GM12891 (cell line): ENCODE results near the gene ZNF516.

Source experiments
- POLR2A ChIP-seq: IDR thresholded peaks from 2 replicates; pipeline ENCODE4 v1.6.1; 2011; ENCODE audit warnings: low read depth, low read length, control low read depth
- POLR2AphosphoS5 ChIP-seq: IDR thresholded peaks from 2 replicates; pipeline ENCODE4 v1.6.1; 2011; ENCODE audit warnings: low read depth, low read length, control low read depth
- TAF1 ChIP-seq: IDR thresholded peaks from 2 replicates; pipeline ENCODE4 v1.6.1; 2011; ENCODE audit warnings: low read depth, low read length, control low read depth

DNA sequence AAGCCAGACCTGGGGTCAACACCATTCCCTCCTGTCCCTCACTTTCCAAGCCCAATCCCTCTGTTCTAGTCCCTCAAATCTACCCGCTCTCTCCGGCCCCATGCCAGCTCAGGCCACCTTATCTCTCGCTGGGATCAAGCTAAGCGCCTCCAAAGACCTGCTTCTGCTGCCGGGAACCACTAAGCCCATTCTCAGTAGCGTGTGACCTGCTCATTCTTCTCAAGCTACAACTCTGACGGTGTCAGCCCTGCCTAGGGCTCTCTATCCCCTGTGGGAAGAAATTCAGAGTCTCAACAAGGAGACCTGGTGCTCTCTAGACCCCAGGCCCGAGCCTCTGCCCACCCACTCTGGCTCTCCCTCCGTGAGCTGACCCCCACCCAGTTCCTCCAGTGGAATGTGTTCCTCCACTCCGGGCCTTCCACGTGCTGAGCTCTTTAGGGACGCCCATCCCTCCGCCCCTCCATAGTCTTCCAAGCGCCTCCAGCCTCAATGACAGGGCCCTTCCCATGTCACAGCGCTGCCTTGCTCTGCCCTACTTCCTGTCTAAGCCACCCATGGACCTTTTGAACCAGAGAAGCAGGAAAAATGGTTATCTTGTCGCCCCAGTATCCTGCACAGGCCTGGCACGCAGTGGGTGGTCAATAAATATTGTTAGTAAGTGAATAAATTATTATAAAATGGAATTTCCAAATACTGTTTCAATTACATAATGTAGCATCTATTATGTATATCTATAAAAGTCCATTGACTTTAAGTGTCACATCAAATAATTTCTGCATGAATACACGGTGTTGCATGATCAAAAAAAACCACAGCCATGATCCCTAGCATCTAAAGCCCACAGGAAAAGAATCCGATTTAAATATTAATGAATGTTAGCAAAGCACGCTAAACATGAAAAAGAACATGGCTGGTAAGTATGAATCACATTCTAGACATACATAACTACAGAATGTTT is 127.6 kb downstream of the ZNF516 start:
- TF ChIP-seq TAF1 (no peak), POLR2AphosphoS5 (no peak), POLR2A (no peak)
